ENCODE results near the gene ACAP2.
A peak's percentile ranks its signal among the peaks of the same experiment; 100 is the strongest.
"Not testable (repeated sequence)": the region's sequence is repeated elsewhere in the genome, so short reads cannot be mapped to it uniquely, and the experiment has no call there.

The ACAP2 gene, protein sequence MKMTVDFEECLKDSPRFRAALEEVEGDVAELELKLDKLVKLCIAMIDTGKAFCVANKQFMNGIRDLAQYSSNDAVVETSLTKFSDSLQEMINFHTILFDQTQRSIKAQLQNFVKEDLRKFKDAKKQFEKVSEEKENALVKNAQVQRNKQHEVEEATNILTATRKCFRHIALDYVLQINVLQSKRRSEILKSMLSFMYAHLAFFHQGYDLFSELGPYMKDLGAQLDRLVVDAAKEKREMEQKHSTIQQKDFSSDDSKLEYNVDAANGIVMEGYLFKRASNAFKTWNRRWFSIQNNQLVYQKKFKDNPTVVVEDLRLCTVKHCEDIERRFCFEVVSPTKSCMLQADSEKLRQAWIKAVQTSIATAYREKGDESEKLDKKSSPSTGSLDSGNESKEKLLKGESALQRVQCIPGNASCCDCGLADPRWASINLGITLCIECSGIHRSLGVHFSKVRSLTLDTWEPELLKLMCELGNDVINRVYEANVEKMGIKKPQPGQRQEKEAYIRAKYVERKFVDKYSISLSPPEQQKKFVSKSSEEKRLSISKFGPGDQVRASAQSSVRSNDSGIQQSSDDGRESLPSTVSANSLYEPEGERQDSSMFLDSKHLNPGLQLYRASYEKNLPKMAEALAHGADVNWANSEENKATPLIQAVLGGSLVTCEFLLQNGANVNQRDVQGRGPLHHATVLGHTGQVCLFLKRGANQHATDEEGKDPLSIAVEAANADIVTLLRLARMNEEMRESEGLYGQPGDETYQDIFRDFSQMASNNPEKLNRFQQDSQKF

GRCh38 chr3:195442573-195443390, at the start of gene ACAP2:
Gene ACAP2, minus strand, starts transcription at chr3:195443020. Its CDS starts 173 bp downstream, at chr3:195442847.
- H3K4me3 ChIP-seq (ENCODE audit: control insufficient read depth, low read depth, low read length): peak within 1 kb of the TSS; percentile 84
- peak; percentile 98 for DNase-seq (ENCODE audit: low read depth)
- no peak for TF ChIP-seq CTCF (conservative IDR thresholded peaks at IDR 0.05; ENCODE audit: control insufficient read depth, insufficient read depth, low read depth, low read length)

DNA sequence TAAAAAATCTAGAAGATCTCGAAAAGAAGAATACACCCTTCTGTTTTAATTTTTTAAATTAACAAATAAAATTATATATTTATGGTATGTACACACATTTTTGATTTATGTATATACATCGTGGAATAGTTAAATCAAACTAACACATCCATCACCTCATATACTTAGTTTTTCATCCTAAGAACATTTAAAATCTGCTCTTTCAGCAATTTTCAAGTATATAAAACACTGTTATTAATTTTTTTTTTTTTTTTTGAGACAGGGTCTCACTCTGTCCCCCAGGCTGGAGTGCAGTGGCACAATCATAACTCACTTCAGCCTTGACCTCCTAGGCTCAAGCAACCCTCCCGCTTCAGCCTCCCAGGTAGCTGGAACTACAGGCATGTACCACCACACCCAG, 32.8 kb upstream of the ACAP2 start:
- DNase-seq (ENCODE audit: low read depth): no peak
- H3K4me3 ChIP-seq (ENCODE audit: control insufficient read depth, low read depth, low read length): no peak overlapping the region
- no peak for TF ChIP-seq CTCF (conservative IDR thresholded peaks at IDR 0.05; ENCODE audit: control insufficient read depth, insufficient read depth, low read depth, low read length)

GRCh38 chr3:195475116-195475515, 32.3 kb upstream of the ACAP2 start:
- H3K4me3 ChIP-seq (ENCODE audit: control insufficient read depth, low read depth, low read length); DNase-seq (ENCODE audit: low read depth): not testable (repeated sequence)

- no peak for DNase-seq (ENCODE audit: low read depth)
- no peak overlapping the region for H3K4me3 ChIP-seq (ENCODE audit: control insufficient read depth, low read depth, low read length)
- TF ChIP-seq CTCF (conservative IDR thresholded peaks at IDR 0.05; ENCODE audit: control insufficient read depth, insufficient read depth, low read depth, low read length): no peak
Observed at GRCh38 chr3:195468841-195469240, 26.0 kb upstream of the ACAP2 start.

DNA sequence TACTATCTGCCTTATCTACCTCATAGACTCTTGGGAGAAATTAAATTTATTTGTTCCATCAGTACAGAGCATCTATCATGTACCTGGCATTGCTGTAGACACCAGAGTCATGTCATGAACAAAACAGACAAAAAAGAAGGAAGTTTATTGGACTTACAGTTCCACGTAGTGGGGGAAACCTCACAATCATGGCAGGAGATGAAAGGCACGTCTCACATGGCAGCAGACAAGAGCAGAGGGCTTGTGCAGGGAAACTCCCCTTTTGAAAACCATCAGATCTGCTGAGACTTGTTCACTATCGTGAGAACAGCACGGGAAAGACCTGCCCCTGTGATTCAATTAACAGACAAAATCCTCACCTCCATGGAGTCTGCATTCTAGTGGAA, 25.6 kb upstream of the ACAP2 start:
- no peak for TF ChIP-seq CTCF (conservative IDR thresholded peaks at IDR 0.05; ENCODE audit: control insufficient read depth, insufficient read depth, low read depth, low read length)
- H3K4me3 ChIP-seq (ENCODE audit: control insufficient read depth, low read depth, low read length): no peak overlapping the region
- DNase-seq (ENCODE audit: low read depth): no peak

GRCh38 chr3:195467641-195468390, 25.0 kb upstream of the ACAP2 start:
- no peak overlapping the region for H3K4me3 ChIP-seq (ENCODE audit: control insufficient read depth, low read depth, low read length)
- no peak for TF ChIP-seq CTCF (conservative IDR thresholded peaks at IDR 0.05; ENCODE audit: control insufficient read depth, insufficient read depth, low read depth, low read length)
- peak; percentile 48 for DNase-seq (ENCODE audit: low read depth)

All from fibroblast of mammary gland (primary cell).